ENCODE data around the gene CSTF2T. TPM values are rescaled to one million over a fixed set of nuclear protein-coding genes. Genes with fewer than 3 reads are reported as not detected.

Gene CSTF2T
- total RNA-seq, 2 experiments from 2014 or later, result 25.3 to 25.6 TPM

DNA sequence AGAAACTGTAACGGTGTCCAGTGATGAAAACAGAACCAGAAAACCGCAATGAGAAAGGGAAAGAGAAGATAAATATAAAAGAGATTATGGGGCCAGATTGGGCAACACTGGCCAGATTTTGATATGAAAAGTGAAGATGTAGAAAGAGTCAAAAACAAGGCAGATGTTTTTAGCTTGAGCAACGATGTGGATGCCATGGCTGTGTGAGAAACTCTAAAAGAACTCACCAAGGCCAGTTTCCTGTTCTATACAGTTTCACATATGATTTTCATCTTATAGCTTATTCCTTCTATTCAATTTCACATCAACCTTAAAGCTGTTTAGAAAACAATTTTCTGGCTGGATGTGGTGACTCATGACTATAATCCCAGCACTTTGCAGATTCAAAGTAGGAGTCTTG is 36.3 kb downstream of the CSTF2T start:
- DNase-seq, result no peak
- H3K27ac Mint-ChIP-seq, result no peak overlapping the region
- H3K36me3 Mint-ChIP-seq (ENCODE audit: low read depth), result no peaks in the 10 kb centered on the region
- H3K4me3 Mint-ChIP-seq, result no peak overlapping the region
- no peaks in the 10 kb centered on the region for H3K4me1 Mint-ChIP-seq (ENCODE audit: low read depth)
- no peaks in the 10 kb centered on the region for H3K9me3 Mint-ChIP-seq
- intact Hi-C loops (cut with micrococcal nuclease), result no loop called here
- H3K27me3 Mint-ChIP-seq (ENCODE audit: low read depth), result no peaks in the 10 kb centered on the region
- CTCF ChIA-PET, result interaction anchor here (0.7 kb wide), 1 partner anchor 324 kb away, joined by 4 read pairs; no protein-coding TSS in a partner anchor

DNA sequence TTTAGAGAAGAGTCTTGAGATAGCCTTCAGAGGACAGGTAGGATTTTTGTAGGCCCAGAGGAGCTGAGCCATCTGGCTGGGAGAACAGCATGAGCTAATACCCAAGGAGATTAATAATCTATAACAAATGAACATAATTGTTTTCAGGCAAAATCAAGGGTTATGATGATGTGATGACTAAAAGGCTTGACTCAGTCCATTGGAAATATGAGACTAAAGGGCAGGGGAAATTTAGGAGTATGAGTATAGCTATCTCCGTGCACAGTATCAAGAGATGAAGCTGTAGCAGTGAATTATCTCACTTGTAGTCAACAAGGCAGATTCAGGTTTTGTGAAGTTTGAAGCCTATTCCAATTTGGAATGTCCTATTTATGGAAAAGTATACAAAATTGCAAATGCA is 40.1 kb downstream of the CSTF2T start:
- CTCF ChIA-PET, result no interaction called here
- intact Hi-C loops (cut with micrococcal nuclease), result no loop called here
- Mint-ChIP-seq H3K36me3 (ENCODE audit: low read depth) (no peaks in the 10 kb centered on the region), H3K4me3 (no peak overlapping the region), H3K27ac (no peak overlapping the region), H3K9me3 (no peaks in the 10 kb centered on the region), H3K4me1 (ENCODE audit: low read depth) (no peaks in the 10 kb centered on the region), H3K27me3 (ENCODE audit: low read depth) (peaks cover 9% of the 10 kb centered on the region)
- DNase-seq, result no peak

DNA sequence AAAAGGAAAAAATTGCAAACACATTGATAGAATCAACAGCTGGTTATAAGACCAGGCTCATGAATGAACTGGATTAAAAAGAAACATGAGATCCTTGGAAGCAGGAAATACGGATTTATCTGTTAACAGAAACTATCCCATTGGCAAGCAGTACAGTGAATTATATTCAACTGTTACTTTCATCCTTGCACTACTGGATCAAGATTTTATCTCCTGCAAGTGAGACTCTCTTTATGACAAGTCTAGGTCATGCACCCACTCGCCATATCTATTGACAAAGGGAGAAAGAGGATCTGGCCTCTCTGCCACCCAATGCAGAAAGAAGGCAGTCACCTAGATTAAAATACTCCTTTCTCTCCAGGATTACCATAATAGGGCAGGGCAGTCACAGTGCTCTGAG is 41.4 kb downstream of the CSTF2T start:
- Mint-ChIP-seq H3K4me3 (no peak overlapping the region), H3K27ac (no peak overlapping the region), H3K9me3 (no peaks in the 10 kb centered on the region), H3K36me3 (ENCODE audit: low read depth) (no peaks in the 10 kb centered on the region), H3K27me3 (ENCODE audit: low read depth) (peaks cover 9% of the 10 kb centered on the region), H3K4me1 (ENCODE audit: low read depth) (no peaks in the 10 kb centered on the region)
- DNase-seq, result no peak
- intact Hi-C loops (cut with micrococcal nuclease), result no loop called here
- CTCF ChIA-PET, result no interaction called here

DNA sequence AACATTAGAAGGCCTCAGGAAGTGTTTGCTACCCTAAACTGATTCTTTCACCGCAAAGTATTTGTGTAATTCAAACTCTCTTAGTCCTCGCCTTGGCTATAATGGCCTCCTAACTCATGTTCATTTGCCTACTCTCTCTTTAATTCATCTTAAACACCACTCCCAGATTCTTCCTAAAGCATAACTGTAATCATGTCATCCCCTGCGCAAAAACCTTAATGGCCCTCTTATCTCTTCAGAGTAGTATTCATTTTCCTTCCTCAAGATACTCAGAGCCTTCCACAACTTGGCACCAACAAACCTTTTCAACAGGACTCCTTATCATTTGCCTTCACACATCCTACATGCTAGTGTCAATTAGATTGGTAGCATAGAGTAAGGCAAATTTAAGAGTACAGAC is 42.9 kb downstream of the CSTF2T start:
- DNase-seq, result no peak
- CTCF ChIA-PET, result no interaction called here
- intact Hi-C loops (cut with micrococcal nuclease), result no loop called here
- no peak overlapping the region for H3K4me3 Mint-ChIP-seq
- H3K27ac Mint-ChIP-seq, result no peak overlapping the region
- no peaks in the 10 kb centered on the region for H3K36me3 Mint-ChIP-seq (ENCODE audit: low read depth)
- no peaks in the 10 kb centered on the region for H3K9me3 Mint-ChIP-seq
- H3K27me3 Mint-ChIP-seq (ENCODE audit: low read depth), result peaks cover 9% of the 10 kb centered on the region
- H3K4me1 Mint-ChIP-seq (ENCODE audit: low read depth), result no peaks in the 10 kb centered on the region

DNA sequence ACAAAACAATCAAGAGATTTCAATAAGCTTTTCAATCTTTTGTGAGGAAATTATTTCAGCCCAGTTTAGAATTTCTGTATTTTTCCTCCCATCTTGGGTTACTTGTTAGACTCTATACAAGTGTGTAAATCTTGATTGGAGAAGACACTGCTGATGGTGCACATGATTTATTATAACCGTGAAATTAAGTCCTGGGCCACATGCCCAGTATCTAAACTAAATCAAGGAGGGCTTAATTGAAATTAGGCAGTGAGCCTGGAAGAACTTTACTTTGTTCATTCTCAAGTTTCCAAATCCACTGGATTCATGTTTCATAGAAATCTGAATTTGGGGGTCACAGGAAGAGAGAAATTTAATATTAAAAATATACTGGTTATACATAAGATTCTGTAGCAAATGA is 44.5 kb downstream of the CSTF2T start:
- CTCF ChIA-PET, result no interaction called here
- intact Hi-C loops (cut with micrococcal nuclease), result no loop called here
- no peaks in the 10 kb centered on the region for H3K36me3 Mint-ChIP-seq (ENCODE audit: low read depth)
- no peak overlapping the region for H3K4me3 Mint-ChIP-seq
- H3K27me3 Mint-ChIP-seq (ENCODE audit: low read depth), result peaks cover 9% of the 10 kb centered on the region
- H3K4me1 Mint-ChIP-seq (ENCODE audit: low read depth), result no peaks in the 10 kb centered on the region
- no peaks in the 10 kb centered on the region for H3K9me3 Mint-ChIP-seq
- DNase-seq, result no peak
- no peak overlapping the region for H3K27ac Mint-ChIP-seq

DNA sequence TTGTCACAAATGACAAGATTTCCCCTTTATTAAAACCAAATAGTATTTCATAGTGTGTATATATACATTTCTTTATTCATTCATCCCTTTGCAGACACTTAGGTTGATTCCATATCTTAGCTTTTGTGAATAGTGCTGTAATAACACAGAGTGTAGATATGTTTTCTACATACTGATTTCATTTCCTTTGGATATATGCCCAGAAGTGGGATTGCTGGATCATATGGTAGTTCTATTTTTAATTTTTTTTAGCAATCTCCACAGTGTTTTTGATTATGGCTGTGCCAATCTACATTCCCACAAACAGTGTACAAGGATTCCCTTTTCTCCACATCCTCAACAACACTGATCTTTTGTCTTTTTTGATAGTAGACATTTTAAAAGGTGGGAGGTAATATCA is 46.4 kb downstream of the CSTF2T start:
- Mint-ChIP-seq H3K9me3 (no peaks in the 10 kb centered on the region), H3K27me3 (ENCODE audit: low read depth) (peaks cover 9% of the 10 kb centered on the region), H3K36me3 (ENCODE audit: low read depth) (no peaks in the 10 kb centered on the region), H3K27ac (no peak overlapping the region), H3K4me1 (ENCODE audit: low read depth) (no peaks in the 10 kb centered on the region), H3K4me3 (no peak overlapping the region)
- DNase-seq, result no peak
- CTCF ChIA-PET, result no interaction called here
- intact Hi-C loops (cut with micrococcal nuclease), result no loop called here

DNA sequence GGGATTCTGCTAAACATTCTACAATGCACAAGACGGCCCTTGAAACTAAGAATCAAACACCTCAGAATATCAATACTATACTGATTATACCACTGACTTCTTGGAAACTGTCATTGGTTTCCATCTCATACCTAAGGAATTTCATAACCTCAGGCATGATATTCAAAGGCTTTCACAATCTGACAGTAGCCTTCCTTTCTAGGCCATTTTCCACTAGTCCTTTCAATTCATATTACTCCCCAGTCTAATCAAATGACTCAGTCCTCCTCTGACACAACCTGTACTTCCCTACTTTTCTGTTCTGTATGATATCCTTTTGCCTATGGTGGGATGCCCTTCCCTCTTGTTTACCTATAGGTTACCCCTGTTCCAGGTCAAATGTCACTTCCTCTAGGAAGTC is 48.3 kb downstream of the CSTF2T start:
- DNase-seq, result no peak
- CTCF ChIA-PET, result no interaction called here
- Mint-ChIP-seq H3K36me3 (ENCODE audit: low read depth) (no peaks in the 10 kb centered on the region), H3K4me1 (ENCODE audit: low read depth) (no peaks in the 10 kb centered on the region), H3K27ac (no peak overlapping the region), H3K4me3 (no peak overlapping the region), H3K9me3 (no peaks in the 10 kb centered on the region), H3K27me3 (ENCODE audit: low read depth) (no peaks in the 10 kb centered on the region)
- intact Hi-C loops (cut with micrococcal nuclease), result no loop called here

DNA sequence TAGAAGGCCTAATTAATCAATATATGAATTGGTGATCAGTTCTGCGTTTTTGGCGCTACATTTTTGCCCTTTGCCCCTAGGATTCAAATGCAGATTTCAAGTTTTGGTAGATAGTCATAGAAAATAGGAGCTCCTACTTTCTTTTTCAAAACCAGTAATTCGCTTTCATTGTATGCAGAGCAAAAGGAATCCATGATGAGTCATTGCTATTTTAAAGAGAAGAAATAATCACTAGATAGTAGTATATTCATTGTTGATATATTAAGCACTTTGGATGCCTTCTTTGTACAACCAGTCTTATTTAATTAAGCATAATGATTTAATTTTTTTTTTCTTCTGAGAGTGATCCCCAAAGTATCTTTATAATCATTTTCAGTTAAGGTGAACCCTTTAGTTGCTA is 50.3 kb downstream of the CSTF2T start:
- Mint-ChIP-seq H3K36me3 (ENCODE audit: low read depth) (no peaks in the 10 kb centered on the region), H3K4me3 (no peak overlapping the region), H3K27me3 (ENCODE audit: low read depth) (no peaks in the 10 kb centered on the region), H3K4me1 (ENCODE audit: low read depth) (no peaks in the 10 kb centered on the region), H3K9me3 (no peaks in the 10 kb centered on the region), H3K27ac (no peak overlapping the region)
- no peak for DNase-seq
- intact Hi-C loops (cut with micrococcal nuclease), result no loop called here
- CTCF ChIA-PET, result no interaction called here

All from activated naive CD4-positive, alpha-beta T cell treated with anti-CD3 and anti-CD28 coated beads for 36 hours (primary cell).